DMS 273 treated with DMSO at 0.1 percent for 48 hours (cell line): ENCODE measurements around the gene C1QTNF1.

ENCODE experiments used
- DNase-seq: peaks from one replicate; lab custom pipeline; 2025; lab: John Stamatoyannopoulos, UW

The C1QTNF1 gene

DNA sequence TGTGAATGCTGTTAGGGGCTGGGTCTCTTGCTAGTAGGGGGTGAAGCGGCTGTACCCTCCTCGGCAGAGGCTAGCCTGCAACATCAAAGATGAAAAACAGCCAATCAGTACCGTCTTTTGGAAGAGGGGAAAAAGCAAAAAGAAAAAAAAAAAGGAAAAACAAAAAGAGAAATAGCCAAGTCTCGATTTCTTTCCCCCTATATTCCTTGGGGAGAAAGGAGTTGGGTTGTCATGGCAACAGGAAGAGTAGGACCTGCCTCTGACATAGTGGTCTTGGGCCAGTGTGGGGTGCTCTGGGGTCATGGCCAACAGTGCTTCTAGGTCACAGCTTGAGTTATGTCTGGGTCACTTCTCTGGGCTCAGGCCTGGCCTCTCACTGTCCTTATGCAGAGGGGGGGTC, 68.6 kb downstream of the C1QTNF1 start:
- DNase-seq, result no peak

GRCh38 chr17:79093270-79093669, 69.3 kb downstream of the C1QTNF1 start:
- no peak for DNase-seq

- no peak for DNase-seq
These were observed 70.3 kb downstream of the C1QTNF1 start for GRCh38 chr17:79094261-79094660.

DNA sequence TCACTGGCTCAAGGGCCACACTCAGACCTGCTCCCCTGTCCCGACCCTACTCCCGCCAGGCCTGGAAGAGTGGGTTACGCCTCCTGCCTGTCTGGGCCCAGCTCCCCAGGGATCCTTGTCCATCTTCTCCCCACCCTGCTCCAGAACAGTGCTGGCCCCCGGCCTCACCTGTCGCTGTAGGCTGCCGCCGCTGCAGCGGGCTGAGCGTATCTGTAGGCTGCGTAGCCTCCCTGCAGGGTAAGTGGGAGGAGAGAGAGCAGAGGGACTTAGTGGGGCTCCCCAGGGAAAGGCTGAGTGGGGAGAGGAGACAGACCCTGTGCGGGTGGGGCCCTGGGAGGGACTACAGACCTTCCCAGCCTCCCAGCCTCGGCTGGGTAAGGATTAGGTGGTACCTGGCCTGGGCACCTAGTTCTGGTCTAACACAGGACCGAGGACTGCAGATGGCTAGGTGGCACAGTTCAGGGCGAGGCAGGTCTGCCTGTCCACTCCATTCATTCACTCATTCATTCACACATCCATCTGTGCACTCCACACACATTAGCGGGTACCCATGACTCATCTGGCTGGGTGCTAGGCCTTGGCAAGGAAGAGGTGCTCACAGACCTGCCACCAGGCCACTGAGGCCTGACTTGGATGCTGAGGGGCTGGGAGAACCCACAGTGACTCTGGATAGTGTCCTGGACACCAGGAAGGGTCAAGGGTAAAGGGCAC, 71.5 kb downstream of the C1QTNF1 start:
- no peak for DNase-seq

- DNase-seq, result no peak
These were observed 72.5 kb downstream of the C1QTNF1 start for GRCh38 chr17:79096477-79096876.

DNA sequence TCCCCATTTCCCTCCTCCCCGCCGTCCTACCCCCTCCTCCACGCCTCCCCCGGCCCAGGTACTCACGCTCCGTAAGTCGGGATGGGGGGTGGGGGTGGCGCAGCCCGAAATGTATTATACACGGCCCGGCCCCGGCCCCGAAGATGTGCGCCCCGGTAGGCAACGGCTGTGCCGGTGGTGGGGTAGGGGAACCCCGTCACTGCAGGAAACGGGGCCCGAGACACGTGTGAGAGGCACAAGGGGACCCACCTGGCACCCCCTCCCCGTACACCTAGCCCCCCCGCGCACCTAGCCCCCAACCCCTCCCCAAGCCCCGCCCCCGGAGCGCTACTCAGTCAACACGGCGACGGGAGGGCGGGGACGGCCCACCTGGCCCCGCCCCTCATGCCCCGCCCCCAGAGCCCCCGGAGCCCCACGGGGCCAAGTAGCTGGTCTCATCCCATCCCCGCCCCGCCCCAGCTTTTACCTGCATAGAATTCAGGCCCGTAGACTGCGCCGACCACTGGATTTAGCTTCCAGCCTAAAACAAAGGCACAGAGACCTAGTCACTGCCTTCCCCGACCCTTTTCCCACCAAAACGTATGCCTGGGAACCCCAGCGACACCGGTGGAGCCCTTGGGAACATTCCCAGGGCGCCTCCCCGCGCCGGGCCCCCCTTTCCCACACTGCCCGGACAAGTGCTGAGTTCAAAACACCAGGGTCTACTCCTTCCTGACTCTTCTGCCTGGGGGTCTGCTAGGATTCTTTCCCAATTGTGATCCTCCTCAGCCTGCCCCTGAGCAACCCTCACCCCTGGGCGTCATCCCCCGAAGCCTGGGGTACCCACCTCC, 73.5 kb downstream of the C1QTNF1 start:
- DNase-seq, result no peak

- DNase-seq, result no peak
These were observed 74.4 kb downstream of the C1QTNF1 start for GRCh38 chr17:79098282-79098867.
